Loucy (cell line): ENCODE data around the gene TMEM234.

Source experiments
- CTCF ChIP-seq: fragments of 200-600 bp; sonication (generic); conservative IDR thresholded peaks from 2 replicates; pipeline ENCODE4 v1.5.1; 2014; ENCODE audit warnings: mild to moderate bottlenecking, antibody characterized with exemption, low read length
- EZH2phosphoT487 ChIP-seq: fragments of 200-600 bp; IDR thresholded peaks from 2 replicates; pipeline ENCODE4 v1.6.1; 2018; ENCODE audit warnings: antibody characterized with exemption, mild to moderate bottlenecking, moderate library complexity, borderline replicate concordance

DNA sequence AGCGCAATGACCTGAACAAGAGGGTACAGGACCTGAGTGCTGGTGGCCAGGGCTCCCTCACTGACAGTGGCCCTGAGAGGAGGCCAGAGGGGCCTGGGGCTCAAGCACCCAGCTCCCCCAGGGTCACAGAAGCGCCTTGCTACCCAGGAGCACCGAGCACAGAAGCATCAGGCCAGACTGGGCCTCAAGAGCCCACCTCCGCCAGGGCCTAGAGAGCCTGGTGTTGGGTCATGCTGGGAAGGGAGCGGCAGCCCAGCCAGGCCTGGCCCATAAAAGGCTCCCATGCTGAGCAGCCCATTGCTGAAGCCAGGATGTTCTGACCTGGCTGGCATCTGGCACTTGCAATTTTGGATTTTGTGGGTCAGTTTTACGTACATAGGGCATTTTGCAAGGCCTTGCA lies 27.2 kb downstream of the TMEM234 start:
- TF ChIP-seq CTCF (no peak), EZH2phosphoT487 (no peak)
